HG03159 (cell line): Measurements from ENCODE around the gene CRCP.
"Not testable (repeated sequence)": the region's sequence is repeated elsewhere in the genome, so short reads cannot be mapped to it uniquely, and the experiment has no call there.

Experiments used
- ATAC-seq: cut with Tn5 transposase; IDR thresholded peaks from one replicate; pipeline ENCODE4 v1.9.1; 2021; ENCODE audit warnings: mild to moderate bottlenecking, moderate library complexity; ENCODE audit not compliant: unreplicated experiment

The CRCP gene

DNA sequence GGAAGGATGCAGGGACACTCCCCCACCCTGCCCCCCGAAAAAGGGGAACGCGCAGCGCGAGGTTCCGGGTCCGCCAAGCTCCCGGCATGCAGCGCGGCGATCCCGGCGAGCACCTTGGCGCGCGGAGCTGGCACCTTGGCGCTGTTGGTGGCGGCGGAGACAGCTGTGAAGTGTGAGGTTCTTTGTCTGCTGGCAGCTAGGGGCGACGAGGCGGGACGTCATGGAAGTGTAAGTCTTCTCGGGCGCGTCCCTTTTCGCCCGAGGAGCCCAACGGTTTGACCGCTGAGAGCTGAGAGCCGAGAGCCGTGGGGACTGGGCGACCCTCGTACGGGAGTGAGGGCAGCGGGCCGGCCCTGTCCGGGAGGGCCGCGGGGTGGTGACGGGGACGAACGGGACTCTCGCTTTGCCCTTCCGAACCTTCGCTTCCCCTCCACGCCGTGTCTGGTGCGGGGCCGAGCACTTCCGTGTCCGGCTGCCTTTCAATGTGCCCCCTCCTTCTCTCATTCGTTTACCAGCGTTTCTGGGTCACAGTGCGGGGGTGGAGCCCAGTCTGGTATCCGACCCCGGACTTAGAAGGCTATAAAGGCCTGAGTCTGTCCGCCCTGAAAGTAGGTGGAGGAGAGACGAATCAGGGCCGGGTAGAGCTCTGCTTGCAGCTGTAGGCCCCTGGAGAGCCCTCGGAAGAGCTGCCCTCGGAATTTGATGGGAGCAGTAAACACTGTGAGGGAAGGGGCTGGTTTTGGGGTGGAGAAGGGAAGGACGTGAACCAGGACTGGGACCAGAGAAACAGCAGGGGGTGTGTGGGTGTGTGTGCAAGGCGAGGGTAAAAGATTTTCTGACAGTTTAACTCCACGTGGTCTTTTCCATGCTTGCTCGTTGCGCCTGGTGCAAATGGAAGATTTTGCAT lies at the start of gene CRCP:
Gene CRCP (plus strand): TSS at position 105 of the 907 bp plus-strand sequence. CDS start 116 bp downstream, at position 221.
- ATAC-seq, result peak; percentile 91

DNA sequence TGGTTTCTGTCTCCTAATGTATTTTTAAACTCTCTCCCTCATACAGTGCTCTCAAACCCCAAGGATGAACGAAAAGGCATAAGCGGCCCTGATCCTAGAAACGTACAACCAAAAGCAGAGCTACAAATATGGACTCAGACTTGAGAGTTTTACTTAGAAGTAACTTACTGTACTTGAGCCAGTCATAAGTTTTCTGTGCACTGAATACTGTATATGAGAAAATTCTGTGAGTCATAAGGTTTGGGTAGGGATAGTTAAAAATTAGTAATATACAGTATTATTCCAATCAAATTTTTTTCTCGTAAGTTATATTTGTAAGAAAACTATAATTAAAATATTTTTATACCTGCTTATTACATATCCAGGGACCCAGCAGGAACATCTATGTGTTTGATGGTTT lies 44.9 kb upstream of the CRCP start:
- no peak for ATAC-seq

DNA sequence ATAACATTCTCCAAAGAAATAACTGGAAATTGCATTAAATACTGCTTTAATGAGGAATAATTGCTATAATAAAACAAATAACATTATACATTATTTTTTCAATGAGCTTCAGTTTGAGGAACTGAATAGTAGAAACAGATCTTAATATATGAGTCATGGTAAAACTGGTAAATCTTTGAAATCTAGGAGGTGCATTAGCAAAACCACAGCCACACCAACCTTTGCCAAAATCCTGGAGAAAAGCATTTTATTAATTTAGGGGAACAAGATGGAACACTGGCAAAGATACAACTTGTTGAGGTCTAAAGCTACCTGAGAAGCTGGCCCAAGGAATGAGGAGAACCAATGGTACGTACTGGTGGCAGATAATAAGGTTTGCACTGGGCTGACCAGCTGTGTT lies 44.4 kb upstream of the CRCP start:
- no peak for ATAC-seq

DNA sequence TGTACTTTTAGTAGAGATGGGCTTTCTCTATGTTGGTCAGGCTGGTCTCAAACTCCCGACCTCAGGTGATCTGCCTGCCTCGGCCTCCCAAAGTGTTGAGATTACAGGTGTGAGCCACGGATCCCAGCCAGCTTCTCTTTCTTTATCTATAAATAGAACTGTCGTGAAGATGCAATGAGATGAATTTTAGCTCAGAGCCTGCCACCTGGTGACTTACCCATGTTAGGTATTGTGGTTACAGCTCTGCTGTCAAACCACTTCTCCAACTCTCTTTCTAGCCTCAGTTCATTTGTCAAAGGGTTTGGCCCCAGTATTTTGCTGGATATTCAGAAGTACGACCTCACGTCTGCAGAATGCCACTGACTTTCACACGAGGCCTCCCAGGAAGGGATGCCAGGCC lies 42.4 kb upstream of the CRCP start:
- not testable (repeated sequence) for ATAC-seq

DNA sequence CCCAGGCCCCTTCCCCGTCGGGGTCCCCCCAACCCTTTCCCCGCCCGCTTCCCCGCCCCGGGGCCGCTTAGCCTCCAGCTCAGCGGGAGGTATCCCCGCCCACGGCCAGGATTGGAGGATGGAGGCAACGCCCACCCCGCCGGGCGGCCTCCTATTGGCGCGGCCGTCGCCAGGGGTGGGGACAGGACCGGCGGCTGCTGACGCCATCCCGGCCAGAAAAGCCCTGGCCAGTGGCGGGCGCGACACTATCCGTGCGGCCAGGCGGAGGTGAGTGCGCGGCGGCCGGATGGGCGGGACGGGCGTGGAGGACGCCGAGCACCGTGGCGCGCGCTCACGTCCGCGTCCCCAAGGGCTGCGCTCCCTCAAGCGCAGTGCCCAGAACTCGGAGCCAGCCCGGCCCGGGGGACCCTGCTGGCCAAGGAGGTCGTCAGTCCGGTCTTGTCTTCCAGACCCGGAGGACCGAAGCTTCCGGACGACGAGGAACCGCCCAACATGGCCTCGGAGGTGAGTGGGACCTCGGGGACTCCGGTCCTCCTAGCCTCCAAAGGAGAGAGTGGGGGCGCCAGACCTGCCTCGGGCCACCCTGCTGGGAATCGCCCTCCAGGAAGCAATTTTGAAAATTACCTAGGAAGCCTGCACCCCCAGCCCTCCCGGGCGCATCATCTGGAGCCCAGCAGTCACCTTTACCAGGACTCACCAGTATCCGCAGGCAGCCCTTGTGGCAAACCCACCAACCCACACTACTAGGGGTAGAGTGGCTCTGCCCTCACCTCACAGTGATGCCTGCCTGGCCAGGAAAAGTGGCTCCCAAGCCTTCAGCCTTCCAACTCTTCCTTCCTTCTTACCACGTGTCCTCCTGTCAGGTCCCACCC lies 38.8 kb upstream of the CRCP start, which contains the start of gene ASL:
Gene ASL (plus strand): TSS at position 230 of the 872 bp plus-strand sequence. CDS start 263 bp downstream, at position 493.
- peak; percentile 98 for ATAC-seq

DNA sequence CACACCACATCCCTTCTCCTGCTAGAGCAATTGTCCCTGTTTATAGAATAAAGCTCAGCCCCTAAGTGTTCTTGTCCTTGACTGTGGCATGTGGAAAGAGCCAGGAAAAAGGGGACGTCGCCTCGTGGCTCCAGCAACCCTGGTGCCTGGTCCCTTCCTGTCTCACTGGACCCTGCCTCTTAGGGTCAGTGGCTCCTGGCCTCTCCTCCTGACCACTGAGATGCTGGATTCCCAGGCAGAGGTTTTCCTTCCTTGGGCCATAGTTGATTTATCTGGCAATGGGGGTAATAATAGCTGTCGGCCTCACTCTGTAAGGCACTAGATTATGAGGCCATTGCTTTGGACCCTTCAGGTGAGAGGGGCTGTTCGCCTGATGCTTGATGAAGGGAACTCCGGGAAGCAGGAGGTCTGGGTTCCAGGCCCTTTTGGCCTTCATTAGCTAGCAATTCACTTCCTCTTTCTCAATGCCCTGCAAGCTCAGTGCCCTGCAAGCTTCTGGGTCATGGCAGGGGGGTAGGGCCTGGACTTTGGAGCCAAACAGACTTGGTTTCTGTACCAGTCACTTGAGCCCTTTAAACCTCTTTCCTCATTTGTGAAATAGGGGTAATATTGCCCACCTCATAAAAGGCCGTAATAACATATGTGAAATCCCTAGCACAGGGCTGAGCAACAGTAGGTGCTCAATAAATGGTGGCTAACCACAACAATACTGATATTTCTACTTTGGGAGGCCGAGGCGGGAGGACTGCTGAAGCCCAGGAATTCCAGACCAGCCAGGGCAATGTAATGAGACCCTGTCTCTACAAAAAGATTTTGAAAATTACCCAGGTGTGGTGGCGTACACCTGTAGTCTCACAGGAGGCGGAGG lies 38.0 kb upstream of the CRCP start:
- ATAC-seq, result no peak

DNA sequence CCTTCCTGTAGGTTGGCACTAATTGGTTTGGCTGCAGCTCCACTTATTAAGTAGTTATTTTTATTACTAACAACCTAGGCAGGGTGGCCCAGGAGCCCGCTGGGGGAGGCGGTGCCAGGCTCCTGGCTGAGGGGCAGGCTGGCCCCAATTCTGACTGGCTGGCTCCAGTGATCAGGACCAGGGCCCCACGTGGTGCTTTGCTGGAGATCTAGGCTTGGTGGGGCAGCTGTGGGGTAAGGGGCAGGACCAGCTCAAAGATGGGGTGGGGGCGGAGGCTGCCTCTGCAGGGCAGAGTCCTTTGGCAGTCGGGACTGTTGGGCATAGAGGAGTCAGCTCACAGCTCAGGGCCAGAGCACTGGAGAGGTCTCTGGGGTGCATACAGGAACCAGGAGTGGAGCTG lies 36.6 kb upstream of the CRCP start:
- no peak for ATAC-seq

DNA sequence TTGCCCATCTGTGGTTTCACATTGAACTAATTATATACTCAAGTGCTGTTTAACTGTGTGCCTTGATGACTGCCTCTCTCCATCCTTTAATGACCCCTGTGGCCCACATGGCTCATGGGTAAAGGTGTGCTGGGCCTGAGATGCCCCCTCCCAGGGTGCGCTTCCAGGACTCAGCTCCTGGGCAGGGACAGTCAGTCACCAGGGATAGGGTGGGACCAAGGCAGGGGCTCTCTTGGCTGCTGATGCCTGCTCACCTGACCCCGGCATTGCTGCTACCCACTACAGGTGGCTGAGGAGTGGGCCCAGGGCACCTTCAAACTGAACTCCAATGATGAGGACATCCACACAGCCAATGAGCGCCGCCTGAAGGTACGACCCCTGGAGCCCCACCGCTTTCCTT lies 32.6 kb upstream of the CRCP start:
- no peak for ATAC-seq

DNA sequence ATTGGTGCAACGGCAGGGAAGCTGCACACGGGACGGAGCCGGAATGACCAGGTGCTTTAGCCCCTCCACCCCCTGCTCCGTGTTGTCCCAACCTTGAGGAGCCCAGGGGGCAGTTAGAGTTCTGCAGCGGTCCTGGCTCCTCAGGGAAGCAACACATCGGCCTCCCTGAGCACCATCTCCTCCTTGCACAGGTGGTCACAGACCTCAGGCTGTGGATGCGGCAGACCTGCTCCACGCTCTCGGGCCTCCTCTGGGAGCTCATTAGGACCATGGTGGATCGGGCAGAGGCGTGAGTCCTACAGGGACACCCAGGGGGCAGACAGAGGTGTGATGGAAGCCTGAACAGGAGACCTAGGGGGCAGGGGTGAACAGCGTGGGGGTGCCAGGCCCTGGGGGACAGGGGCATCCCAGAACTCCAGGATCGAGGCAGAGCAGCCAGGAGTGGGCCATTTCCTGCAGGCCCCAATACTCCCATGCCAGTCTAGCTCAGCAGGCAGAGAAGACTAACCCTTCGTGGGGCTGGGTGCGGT lies 31.7 kb upstream of the CRCP start:
- no peak for ATAC-seq

DNA sequence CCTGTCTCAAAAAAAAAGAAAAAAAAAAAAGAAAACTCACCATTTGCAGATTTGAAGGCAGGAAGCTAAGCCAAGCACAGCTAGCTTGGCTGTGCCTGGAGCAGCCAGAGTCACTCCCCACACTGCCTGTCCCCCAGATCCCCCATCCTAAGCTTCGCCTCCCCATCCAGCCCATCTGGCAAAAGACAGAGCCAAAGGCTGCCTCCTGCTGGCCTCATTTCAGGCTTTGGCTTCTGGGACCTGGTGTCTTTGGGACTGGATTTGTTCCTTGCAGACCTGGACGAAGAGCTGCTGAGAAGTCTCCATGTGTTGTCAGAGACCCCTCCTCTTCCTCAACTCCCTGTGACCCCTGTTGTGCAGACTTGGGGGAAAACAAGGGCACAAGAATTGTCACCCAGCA lies 31.0 kb upstream of the CRCP start:
- no peak for ATAC-seq

DNA sequence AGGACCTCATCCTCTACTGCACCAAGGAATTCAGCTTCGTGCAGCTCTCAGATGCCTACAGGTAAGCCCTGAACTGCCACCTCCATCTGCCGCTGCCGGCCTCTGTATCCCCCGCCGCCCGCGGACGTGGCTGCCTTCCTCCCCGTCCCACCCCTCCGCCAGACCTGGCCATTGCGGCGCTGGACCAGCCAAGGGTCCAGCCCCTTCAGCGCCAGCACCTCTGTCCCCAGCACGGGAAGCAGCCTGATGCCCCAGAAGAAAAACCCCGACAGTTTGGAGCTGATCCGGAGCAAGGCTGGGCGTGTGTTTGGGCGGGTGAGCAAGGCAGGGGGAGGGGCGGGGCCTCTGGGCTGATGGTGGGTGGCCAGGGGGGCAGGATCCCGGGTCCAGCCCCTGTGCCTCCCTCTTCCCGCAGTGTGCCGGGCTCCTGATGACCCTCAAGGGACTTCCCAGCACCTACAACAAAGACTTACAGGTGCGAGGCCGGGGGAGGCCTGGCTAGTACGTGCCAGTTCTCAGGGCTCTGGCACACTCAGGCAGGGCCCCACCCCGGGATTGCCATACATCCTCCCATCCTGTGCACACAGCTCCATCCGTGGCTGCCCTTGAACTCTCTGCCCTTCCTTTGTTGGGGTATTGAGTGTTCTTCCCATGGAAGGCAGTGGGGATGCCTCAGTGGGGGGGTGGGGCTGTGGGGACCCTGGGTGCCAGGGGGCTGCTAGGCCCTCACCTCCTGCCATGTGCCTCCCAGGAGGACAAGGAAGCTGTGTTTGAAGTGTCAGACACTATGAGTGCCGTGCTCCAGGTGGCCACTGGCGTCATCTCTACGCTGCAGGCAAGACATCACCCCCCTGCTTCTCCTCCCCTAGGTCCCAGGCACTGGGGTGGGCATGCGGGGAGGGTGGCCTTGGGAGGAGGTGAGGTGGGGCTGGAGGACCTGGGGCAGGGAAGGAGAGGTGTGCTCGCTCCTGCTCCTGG lies 25.5 kb upstream of the CRCP start:
- no peak for ATAC-seq

DNA sequence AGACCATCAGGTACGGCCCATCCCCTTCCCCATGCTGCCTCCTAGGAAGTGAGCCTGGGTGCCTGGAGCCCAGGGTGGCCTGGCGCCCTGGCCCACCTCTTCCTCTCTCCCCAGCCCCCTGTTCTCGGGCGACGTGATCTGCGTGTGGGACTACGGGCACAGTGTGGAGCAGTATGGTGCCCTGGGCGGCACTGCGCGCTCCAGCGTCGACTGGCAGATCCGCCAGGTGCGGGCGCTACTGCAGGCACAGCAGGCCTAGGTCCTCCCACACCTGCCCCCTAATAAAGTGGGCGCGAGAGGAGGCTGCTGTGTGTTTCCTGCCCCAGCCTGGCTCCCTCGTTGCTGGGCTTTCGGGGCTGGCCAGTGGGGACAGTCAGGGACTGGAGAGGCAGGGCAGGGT lies 22.0 kb upstream of the CRCP start:
- no peak for ATAC-seq

DNA sequence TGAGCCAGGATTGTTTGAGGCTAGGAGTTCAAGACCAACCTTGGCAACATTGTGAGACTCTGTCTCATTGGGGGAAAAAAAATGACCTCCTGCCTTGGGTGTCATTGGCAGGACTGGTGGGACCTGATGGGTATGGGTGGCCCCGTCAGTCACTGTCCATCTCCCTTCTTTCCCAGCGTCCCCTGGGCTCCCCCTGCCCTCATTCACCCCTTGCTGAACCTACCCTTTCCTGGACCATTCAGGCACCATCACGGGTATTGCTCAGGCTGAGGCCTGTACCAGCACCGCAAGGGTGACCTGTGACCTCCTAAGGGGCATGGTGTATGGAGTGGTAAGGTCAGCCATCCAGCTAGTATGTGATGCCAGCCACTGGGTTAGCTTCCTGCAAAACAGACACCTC lies 19.6 kb upstream of the CRCP start:
- ATAC-seq, result no peak

DNA sequence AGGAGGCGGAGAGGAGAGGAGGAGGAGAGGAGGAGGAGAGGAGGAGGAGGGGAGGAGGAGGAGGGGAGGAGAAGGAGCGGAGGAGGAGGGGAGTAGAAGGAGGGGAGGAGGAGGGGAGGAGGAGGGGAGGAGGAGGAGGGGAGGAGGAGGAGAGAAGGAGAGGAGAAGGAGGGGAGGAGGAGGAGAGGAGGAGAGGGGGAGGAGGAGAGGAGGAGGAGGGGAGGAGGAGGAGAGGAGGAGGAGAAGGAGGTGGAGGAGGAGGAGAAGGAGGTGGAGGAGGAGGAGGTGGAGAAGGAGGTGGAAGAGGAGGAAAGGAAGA lies 15.5 kb upstream of the CRCP start:
- no peak for ATAC-seq

DNA sequence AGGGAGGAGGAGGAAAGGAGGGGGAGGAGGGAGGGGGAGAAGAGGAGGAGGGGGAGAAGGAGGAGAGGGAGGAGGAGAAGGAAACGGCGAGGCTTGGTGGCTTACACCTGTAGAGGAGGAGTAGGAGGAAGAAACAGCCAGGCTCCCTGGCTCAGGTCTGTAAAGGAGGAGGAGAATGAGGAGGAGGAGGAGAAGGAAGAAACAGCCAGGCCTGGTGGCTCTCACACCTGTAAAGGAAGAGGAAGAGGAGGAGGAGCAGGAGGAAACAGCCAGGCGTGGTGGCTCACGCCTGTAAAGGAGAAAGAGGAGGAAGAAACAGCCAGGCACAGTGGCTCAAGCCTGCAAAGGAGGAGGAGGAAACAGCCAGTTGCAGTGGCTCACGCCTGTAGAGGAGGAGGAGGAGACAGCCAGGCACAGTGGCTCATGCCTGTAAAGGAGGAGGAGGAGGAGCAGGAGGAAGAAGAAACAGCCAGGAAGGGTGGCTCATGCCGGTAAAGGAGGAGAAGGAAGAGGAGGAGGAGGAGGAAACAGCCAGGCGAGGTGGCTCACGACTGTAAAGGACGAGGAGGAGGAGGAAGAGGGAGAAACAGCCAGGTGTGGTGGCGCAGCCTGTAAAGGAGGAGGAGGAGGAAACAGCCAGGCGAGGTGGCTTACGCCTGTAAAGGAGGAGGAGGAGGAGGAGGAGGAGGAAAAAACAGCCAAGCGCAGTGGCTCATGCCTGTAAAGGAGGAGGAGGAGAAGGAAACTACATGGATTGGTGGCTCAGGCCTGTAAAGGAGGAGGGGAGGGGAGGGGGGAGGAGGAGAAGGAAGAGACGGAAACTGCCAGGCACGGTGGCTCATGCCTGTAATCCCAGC lies 14.9 kb upstream of the CRCP start:
- ATAC-seq, result no peak

DNA sequence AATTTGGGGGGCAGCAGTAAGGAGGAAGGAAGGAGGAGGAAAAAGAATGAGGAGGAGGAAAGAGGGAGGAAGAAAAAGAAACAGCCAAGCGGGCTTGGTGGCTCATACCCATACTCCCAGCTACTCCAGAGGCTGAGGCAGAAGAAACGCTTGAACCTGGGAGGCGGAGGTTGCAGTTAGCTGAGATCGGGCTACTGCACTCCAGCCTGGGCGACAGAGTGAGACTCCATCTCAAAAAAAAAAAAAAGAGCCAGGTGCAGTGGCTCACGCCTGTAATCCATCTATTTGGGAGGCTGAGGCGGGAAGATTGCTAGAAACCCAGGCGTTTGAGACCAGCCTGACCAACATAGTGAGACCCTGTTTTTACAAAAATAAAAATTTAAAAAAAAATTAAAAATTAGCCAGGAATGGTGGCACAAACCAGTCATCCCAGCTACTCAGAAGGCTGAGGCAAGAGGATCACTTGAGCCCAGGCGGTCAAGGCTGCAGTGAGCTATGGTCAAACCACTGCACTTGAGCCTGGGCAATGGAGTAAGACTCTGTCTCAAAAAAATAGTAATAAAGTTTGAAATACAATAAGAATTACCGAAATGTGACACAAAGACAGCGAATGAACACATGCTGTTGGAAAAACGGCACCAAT lies 14.1 kb upstream of the CRCP start:
- no peak for ATAC-seq

DNA sequence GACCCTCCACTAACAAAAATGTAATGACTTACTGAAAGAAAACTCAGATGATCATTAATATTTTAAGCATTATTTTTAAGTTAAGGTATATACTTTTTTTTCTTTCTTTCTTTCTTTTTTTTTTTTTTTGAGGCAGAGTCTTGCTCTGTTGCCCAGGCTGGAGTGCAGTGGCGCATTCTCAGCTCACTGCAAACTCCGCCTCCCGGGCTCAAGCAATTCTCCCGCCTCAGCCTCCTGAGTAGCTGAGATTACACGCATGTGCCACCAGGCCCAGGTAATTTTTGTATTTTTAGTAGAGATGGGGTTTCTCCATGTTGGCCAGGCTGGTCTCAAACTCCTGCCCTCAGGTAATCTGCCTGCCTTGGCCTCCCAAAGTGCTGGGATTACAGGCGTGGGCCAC lies 12.5 kb upstream of the CRCP start:
- ATAC-seq, result not testable (repeated sequence)

DNA sequence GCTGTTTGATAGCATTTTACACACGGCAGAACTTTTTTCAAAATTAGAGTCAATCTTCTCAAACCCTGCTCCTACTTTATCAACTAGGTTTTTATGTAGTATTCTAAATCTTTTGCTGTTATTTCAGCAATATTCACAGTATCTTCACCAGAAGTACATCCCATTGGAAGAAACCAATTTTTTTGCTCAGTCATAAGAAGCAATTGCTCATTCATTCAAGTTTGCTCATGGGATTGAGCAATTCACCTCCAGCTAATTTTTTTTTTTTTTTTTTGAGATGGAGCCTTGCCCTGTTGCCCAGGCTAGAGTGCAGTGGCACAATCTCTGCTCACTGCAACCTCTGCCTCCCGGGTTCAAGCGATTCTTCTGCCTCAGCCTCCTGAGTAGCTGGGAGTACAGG lies 10.7 kb upstream of the CRCP start:
- ATAC-seq, result not testable (repeated sequence)
